HCT116 (cell line): ENCODE data around the gene PPP1R3E.

Source experiments
- JUND ChIP-seq: IDR thresholded peaks from 2 replicates; pipeline ENCODE4 v1.6.1; 2012
- POLR2A ChIP-seq: IDR thresholded peaks from 2 replicates; pipeline ENCODE4 v1.7.0; 2011; ENCODE audit warnings: borderline replicate concordance; ENCODE audit not compliant: insufficient read depth, insufficient read length; ENCODE audit errors: extremely low read depth
- ZFX ChIP-seq: fragments of 450-650 bp; IDR thresholded peaks from 2 replicates; pipeline ENCODE4 v1.6.1; 2017
- ZNF274 ChIP-seq: fragments of 200-500 bp; sonication (Bioruptor generic); IDR thresholded peaks from 2 replicates; pipeline ENCODE4 v1.6.1; 2014; ENCODE audit warnings: mild to moderate bottlenecking, low read depth, low read length, inconsistent platforms
- TF ChIP-seq, protein P1 (sequence below), 3 experiments: fragments of 200-600 bp in 1 of 3; sonication (generic) in 1 of 3; IDR thresholded peaks in 2 of 3; conservative IDR thresholded peaks in 1 of 3; 2 replicates each; pipeline ENCODE4 v1.5.1; 2012 to 2017; ENCODE audit warnings: low read depth in 2 of 3, low read length in 2 of 3, antibody characterized with exemption in 1 of 3, borderline replicate concordance in 1 of 3, control low read depth in 1 of 3, mild to moderate bottlenecking in 1 of 3, mixed read lengths in 1 of 3, mixed run types in 1 of 3, moderate library complexity in 1 of 3; ENCODE audit not compliant: insufficient read depth in 1 of 3

DNA sequence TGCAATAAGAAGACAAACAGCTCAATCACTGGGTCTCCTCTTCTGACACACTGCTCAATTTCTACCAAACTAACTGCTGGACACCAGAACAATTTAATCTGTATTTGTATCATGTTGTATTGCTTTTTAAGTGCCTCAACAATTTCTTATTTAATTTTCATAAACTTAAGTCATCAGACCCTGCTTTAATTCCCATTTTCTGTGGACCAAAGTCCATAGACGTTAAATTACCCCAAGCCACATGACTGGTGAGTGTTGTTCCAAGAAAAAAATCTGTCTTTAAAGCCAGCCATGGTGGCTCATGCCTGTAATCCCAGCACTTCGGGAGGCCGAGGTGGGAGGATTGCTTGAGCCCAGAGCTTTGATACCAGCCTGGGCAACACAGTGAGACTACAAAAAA lies 25.5 kb downstream of the PPP1R3E start:
- TF ChIP-seq ZNF274 (no peak), JUND (no peak), ZFX (no peak), POLR2A (no peak)
- TF ChIP-seq, protein P1, sequence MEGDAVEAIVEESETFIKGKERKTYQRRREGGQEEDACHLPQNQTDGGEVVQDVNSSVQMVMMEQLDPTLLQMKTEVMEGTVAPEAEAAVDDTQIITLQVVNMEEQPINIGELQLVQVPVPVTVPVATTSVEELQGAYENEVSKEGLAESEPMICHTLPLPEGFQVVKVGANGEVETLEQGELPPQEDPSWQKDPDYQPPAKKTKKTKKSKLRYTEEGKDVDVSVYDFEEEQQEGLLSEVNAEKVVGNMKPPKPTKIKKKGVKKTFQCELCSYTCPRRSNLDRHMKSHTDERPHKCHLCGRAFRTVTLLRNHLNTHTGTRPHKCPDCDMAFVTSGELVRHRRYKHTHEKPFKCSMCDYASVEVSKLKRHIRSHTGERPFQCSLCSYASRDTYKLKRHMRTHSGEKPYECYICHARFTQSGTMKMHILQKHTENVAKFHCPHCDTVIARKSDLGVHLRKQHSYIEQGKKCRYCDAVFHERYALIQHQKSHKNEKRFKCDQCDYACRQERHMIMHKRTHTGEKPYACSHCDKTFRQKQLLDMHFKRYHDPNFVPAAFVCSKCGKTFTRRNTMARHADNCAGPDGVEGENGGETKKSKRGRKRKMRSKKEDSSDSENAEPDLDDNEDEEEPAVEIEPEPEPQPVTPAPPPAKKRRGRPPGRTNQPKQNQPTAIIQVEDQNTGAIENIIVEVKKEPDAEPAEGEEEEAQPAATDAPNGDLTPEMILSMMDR (IDR thresholded peaks at IDR 0.05 in 2 of 3, conservative IDR thresholded peaks at IDR 0.05 in 1 of 3; ENCODE audit: borderline replicate concordance in 1 of 3, insufficient read depth in 1 of 3, low read depth in 2 of 3, low read length in 2 of 3), result no peak
